T-helper 2 cell treated with Interferon-gamma antibody and Interleukin-4, amounts not matched to agents 5 μg/mL and 100 μg/mL, for 36 hours (primary cell): Measurements from ENCODE around the gene TXNDC2.
"Not testable (repeated sequence)": the region's sequence is repeated elsewhere in the genome, so short reads cannot be mapped to it uniquely, and the experiment has no call there.

Source experiments
- DNase-seq: peaks from one replicate; pipeline ENCODE4 v3.0.0; 2021; ENCODE audit warnings: low spot score
- H3K27ac Mint-ChIP-seq: one replicate; pipeline ENCODE4 v1.8.0; 2021; ENCODE audit warnings: mild to moderate bottlenecking, mixed read lengths
- H3K27me3 Mint-ChIP-seq: one replicate; pipeline ENCODE4 v1.8.0; 2021; ENCODE audit warnings: low read depth, mixed read lengths
- H3K36me3 Mint-ChIP-seq: one replicate; pipeline ENCODE4 v1.8.0; 2021; ENCODE audit warnings: low read depth, mixed read lengths
- H3K4me1 Mint-ChIP-seq: one replicate; pipeline ENCODE4 v1.8.0; 2021; ENCODE audit warnings: low read depth, mixed read lengths
- H3K4me3 Mint-ChIP-seq: one replicate; pipeline ENCODE4 v1.8.0; 2022; ENCODE audit warnings: mild to moderate bottlenecking, moderate library complexity, mixed read lengths
- H3K9me3 Mint-ChIP-seq: one replicate; pipeline ENCODE4 v1.8.0; 2021; ENCODE audit warnings: mixed read lengths

Gene TXNDC2

GRCh38 chr18:9884090-9884489 is 1.7 kb upstream of the TXNDC2 start:
- no peak overlapping the region for H3K27ac Mint-ChIP-seq
- DNase-seq: no peak
- no peak overlapping the region for H3K4me3 Mint-ChIP-seq
- no peaks in the 10 kb centered on the region for H3K36me3 Mint-ChIP-seq
- H3K9me3 Mint-ChIP-seq: no peaks in the 10 kb centered on the region
- no peaks in the 10 kb centered on the region for H3K27me3 Mint-ChIP-seq
- H3K4me1 Mint-ChIP-seq: peaks cover 7% of the 10 kb centered on the region

DNA sequence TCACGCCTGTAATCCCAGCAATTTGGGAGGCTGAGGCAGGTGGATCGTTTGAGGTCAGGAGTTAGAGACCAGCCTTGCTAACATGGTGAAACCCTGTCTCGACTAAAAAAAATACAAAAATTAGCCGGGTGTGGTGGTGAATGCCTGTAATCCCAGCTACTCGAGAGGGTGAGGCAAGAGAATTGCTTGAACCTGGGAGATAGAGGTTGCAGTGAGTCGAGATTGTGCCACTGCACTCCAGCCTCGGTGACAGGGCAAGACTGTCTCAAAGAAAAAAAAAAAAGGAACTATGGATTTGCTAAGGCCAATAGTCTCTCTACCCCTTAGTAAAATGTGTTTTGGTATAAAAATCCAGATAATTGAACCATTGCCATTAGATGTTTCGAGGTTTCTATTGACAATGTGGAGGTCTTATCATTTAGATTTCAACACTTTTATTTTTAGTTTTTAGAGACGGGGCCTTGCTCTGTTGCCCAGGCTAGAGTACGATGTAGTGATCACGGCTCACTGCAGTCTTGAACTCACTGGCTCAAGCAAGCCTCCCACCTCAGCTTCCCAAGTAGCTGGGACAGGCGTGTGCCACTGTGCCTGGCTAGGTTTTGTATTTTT is 1.1 kb upstream of the TXNDC2 start:
- no peak for DNase-seq
- H3K27me3 Mint-ChIP-seq: no peaks in the 10 kb centered on the region
- H3K9me3 Mint-ChIP-seq: no peaks in the 10 kb centered on the region
- no peak overlapping the region for H3K27ac Mint-ChIP-seq
- H3K36me3 Mint-ChIP-seq: no peaks in the 10 kb centered on the region
- H3K4me1 Mint-ChIP-seq: peaks cover 7% of the 10 kb centered on the region
- H3K4me3 Mint-ChIP-seq: no peak overlapping the region

GRCh38 chr18:9886005-9886348 is 204 bp downstream of the TXNDC2 start:
- H3K27ac Mint-ChIP-seq: no peak overlapping the region
- peaks cover 7% of the 10 kb centered on the region for H3K4me1 Mint-ChIP-seq
- no peaks in the 10 kb centered on the region for H3K36me3 Mint-ChIP-seq
- H3K9me3 Mint-ChIP-seq: no peaks in the 10 kb centered on the region
- no peak overlapping the region for H3K4me3 Mint-ChIP-seq
- no peaks in the 10 kb centered on the region for H3K27me3 Mint-ChIP-seq
- DNase-seq: no peak

GRCh38 chr18:9887992-9888391 is 2.2 kb downstream of the TXNDC2 start:
- Mint-ChIP-seq H3K9me3 (no peaks in the 10 kb centered on the region), H3K36me3 (no peaks in the 10 kb centered on the region), H3K4me3 (no peak overlapping the region), H3K27me3 (no peaks in the 10 kb centered on the region), H3K27ac (no peak overlapping the region), H3K4me1 (peaks cover 7% of the 10 kb centered on the region)
- DNase-seq: no peak

DNA sequence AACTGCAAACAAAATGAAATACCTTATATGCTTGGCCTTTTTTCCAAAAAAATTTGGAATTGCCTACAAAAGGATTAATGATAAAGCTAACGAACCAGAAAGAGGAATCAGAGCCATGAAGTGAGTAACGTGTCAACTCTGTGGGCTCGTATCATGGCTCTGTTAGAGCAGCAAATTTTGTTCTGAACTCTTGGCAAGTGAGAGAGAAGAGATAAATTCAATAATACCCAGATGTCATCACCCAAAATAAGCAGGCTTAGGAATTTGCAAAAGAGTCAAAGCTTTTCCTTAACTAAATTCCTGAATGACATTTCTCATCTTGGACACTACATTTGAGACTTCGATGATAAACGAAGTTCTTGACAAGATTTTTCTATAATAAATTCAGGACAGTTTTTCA is 4.4 kb downstream of the TXNDC2 start:
- H3K4me1 Mint-ChIP-seq: peaks cover 14% of the 10 kb centered on the region
- H3K4me3 Mint-ChIP-seq: no peak overlapping the region
- H3K27ac Mint-ChIP-seq: no peak overlapping the region
- no peak for DNase-seq
- H3K9me3 Mint-ChIP-seq: no peaks in the 10 kb centered on the region
- H3K27me3 Mint-ChIP-seq: no peaks in the 10 kb centered on the region
- H3K36me3 Mint-ChIP-seq: no peaks in the 10 kb centered on the region

- no peaks in the 10 kb centered on the region for H3K27me3 Mint-ChIP-seq
- no peak overlapping the region for H3K4me3 Mint-ChIP-seq
- H3K4me1 Mint-ChIP-seq: peaks cover 16% of the 10 kb centered on the region
- H3K36me3 Mint-ChIP-seq: no peaks in the 10 kb centered on the region
- H3K27ac Mint-ChIP-seq: no peak overlapping the region
- DNase-seq: no peak
- H3K9me3 Mint-ChIP-seq: no peaks in the 10 kb centered on the region
These were observed 5.2 kb downstream of the TXNDC2 start for GRCh38 chr18:9890957-9891356.

DNA sequence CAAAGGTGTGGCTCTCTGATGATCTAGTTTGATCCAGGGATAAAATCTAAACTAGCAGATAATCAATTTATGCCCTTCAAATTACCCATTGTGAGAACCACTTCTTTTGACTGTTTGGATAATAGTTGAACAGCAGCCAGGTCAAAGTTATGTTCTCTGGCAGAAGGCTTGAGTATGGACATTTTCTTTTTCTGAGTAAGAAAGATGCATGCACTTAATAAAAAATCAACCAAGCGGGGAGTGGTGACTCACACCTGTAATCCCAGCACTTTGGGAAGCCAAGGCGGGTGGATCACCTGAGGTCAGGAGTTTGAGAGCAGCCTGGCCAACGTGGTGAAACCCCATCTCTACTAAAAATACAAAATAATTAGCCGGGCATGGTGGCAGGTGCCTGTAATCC is 5.7 kb downstream of the TXNDC2 start:
- H3K36me3 Mint-ChIP-seq, H3K27me3 Mint-ChIP-seq, H3K27ac Mint-ChIP-seq, H3K4me3 Mint-ChIP-seq, H3K9me3 Mint-ChIP-seq, DNase-seq: not testable (repeated sequence)
- H3K4me1 Mint-ChIP-seq: peaks cover 15% of the 10 kb centered on the region

GRCh38 chr18:9894454-9895068 is 8.8 kb downstream of the TXNDC2 start:
- Mint-ChIP-seq H3K36me3 (no peaks in the 10 kb centered on the region), H3K4me3 (no peak overlapping the region), H3K9me3 (no peaks in the 10 kb centered on the region), H3K4me1 (peaks cover 33% of the 10 kb centered on the region), H3K27ac (peak overlapping the region; percentile 52), H3K27me3 (no peaks in the 10 kb centered on the region)
- DNase-seq: no peak

DNA sequence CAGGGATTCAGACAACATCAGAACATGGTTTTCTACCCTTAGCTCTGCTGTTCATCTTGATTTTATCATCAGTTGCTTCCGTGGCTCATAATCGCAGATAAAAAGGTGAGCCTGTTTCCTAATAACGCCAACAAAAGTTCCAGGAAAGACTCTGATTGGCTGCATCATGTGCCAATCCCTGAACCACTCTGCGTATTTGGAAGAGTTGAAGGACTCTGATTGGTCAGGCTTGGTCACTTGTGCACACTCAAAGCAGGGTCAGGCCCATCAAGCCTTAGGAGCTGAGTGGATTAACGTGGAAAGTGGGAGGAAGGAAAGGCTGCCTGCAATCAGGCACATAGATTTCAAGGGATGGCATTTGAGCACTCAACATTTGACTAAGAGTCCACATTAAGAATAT is 11.4 kb downstream of the TXNDC2 start:
- Mint-ChIP-seq H3K27me3 (no peaks in the 10 kb centered on the region), H3K9me3 (no peaks in the 10 kb centered on the region), H3K27ac (no peak overlapping the region), H3K4me3 (no peak overlapping the region), H3K4me1 (peaks cover 35% of the 10 kb centered on the region), H3K36me3 (no peaks in the 10 kb centered on the region)
- DNase-seq: no peak

DNA sequence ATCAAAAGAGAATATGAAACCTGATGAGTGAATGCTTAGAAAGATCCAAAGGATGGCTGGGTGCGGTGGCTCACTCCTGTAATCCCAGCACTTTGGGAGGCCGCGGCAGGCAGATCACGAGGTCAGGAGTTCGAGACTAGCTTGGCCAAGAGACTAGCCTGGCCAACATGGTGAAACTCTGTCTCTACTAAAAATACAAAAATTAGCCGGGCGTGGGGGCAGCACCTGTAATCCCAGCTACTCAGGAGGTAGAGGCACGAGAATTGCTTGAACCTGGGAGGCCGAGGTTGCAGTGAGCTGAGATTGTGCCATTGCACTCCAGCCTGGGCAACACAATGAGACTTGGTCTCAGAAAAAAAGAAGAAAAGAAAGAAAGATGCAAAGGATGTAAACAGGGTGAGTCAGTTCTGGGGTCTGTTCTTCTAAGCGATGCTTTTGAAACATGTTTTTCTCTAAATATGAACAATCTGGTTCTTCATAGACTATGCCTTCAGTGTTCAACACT is 12.1 kb downstream of the TXNDC2 start:
- DNase-seq, H3K27ac Mint-ChIP-seq, H3K9me3 Mint-ChIP-seq, H3K27me3 Mint-ChIP-seq, H3K4me3 Mint-ChIP-seq, H3K36me3 Mint-ChIP-seq: not testable (repeated sequence)
- H3K4me1 Mint-ChIP-seq: peaks cover 35% of the 10 kb centered on the region

GRCh38 chr18:9898792-9899549 is 13.2 kb downstream of the TXNDC2 start:
- H3K36me3 Mint-ChIP-seq: no peaks in the 10 kb centered on the region
- H3K9me3 Mint-ChIP-seq: no peaks in the 10 kb centered on the region
- peaks cover 3% of the 10 kb centered on the region for H3K27me3 Mint-ChIP-seq
- H3K4me3 Mint-ChIP-seq: peak overlapping the region; percentile 21
- DNase-seq: peak; percentile 47
- H3K27ac Mint-ChIP-seq: peak overlapping the region; percentile 34
- H3K4me1 Mint-ChIP-seq: peaks cover 35% of the 10 kb centered on the region

DNA sequence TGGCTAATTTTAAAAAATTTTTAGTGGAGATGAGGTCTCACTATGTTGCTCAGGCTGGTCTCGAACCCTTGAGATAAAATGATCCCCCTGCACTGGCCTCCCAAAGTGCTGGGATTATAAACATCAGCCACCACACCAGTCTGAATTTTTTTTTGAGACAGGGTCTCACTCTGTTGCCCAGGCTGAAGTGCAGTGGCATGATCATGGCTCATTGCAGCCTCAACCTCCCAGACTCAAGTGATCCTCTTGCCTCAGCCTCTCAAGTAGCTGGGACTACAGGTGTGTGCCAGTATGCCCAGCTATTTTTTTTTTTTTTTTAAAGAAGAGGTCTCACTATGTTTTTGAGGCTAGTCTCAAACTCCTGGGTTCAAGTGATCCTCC is 13.8 kb downstream of the TXNDC2 start:
- H3K27me3 Mint-ChIP-seq, H3K9me3 Mint-ChIP-seq, H3K27ac Mint-ChIP-seq, H3K36me3 Mint-ChIP-seq, H3K4me3 Mint-ChIP-seq, DNase-seq: not testable (repeated sequence)
- H3K4me1 Mint-ChIP-seq: peaks cover 31% of the 10 kb centered on the region

GRCh38 chr18:9900699-9901098 is 14.9 kb downstream of the TXNDC2 start:
- Mint-ChIP-seq H3K27ac (no peak overlapping the region), H3K36me3 (no peaks in the 10 kb centered on the region), H3K27me3 (peaks cover 8% of the 10 kb centered on the region), H3K9me3 (no peaks in the 10 kb centered on the region), H3K4me1 (peaks cover 22% of the 10 kb centered on the region), H3K4me3 (no peak overlapping the region)
- DNase-seq: no peak

- Mint-ChIP-seq H3K4me3 (no peak overlapping the region), H3K9me3 (no peaks in the 10 kb centered on the region), H3K27me3 (peaks cover 12% of the 10 kb centered on the region), H3K27ac (no peak overlapping the region), H3K4me1 (peaks cover 20% of the 10 kb centered on the region), H3K36me3 (no peaks in the 10 kb centered on the region)
- no peak for DNase-seq
These were observed 15.6 kb downstream of the TXNDC2 start for GRCh38 chr18:9901377-9901776.
